HepG2 (cell line): ENCODE data around the gene KLF15. TPM values are rescaled to one million over a fixed set of nuclear protein-coding genes. Genes with fewer than 3 reads are reported as not detected.
A peak's percentile ranks its signal among the peaks of the same experiment; 100 is the strongest.

Experiments
- ATAD3A ChIP-seq: sonication (generic); formaldehyde crosslinking; IDR thresholded peaks from 2 replicates; pipeline ENCODE4 v1.4.0; 2020; ENCODE audit warnings: missing genetic modification reagents
- CREM ChIP-seq, 2 experiments: sonication (generic) in 1 of 2; formaldehyde crosslinking in 1 of 2; IDR thresholded peaks; 2 replicates each; pipeline versions ENCODE4 v1.4.0 to v1.6.1; 2016 to 2020; ENCODE audit warnings: antibody characterized with exemption in 1 of 2, mild to moderate bottlenecking in 1 of 2, missing genetic modification reagents in 1 of 2
- FOSL2 ChIP-seq: sonication (generic); formaldehyde crosslinking; IDR thresholded peaks from 2 replicates; pipeline ENCODE4 v1.4.0; 2020; ENCODE audit warnings: missing genetic modification reagents
- HDAC2 ChIP-seq: sonication (generic); formaldehyde crosslinking; IDR thresholded peaks from 2 replicates; pipeline ENCODE4 v1.4.0; 2020; ENCODE audit warnings: missing genetic modification reagents
- HIVEP1 ChIP-seq: sonication (generic); formaldehyde crosslinking; IDR thresholded peaks from 2 replicates; pipeline ENCODE4 v1.4.0; 2020; ENCODE audit warnings: mild to moderate bottlenecking, missing genetic modification reagents
- HOXA3 ChIP-seq: sonication (generic); formaldehyde crosslinking; IDR thresholded peaks from 2 replicates; pipeline ENCODE4 v1.5.0; 2020; ENCODE audit warnings: missing genetic modification reagents
- KLF15 ChIP-seq: sonication (generic); formaldehyde crosslinking; IDR thresholded peaks from 2 replicates; pipeline ENCODE4 v1.8.1; 2023; ENCODE audit warnings: borderline replicate concordance, mild to moderate bottlenecking, inconsistent platforms, missing genetic modification reagents, mixed read lengths
- MEIS2 ChIP-seq: sonication (generic); formaldehyde crosslinking; IDR thresholded peaks from 2 replicates; pipeline ENCODE4 v1.9.0; 2021; ENCODE audit warnings: mild to moderate bottlenecking, missing genetic modification reagents
- NR2F6 ChIP-seq, 2 experiments: IDR thresholded peaks; 2 replicates each; pipeline ENCODE4 v1.6.1; 2016; ENCODE audit warnings: antibody characterized with exemption in 1 of 2, mild to moderate bottlenecking in 1 of 2
- RXRB ChIP-seq: IDR thresholded peaks from 2 replicates; pipeline ENCODE4 v1.6.1; 2016; ENCODE audit warnings: borderline replicate concordance, missing genetic modification reagents, missing compliant biosample characterization
- SAP130 ChIP-seq: IDR thresholded peaks from 2 replicates; pipeline ENCODE4 v1.6.1; 2016; ENCODE audit warnings: low read depth
- SOX6 ChIP-seq, 2 experiments: fragments of 450-650 bp in 1 of 2; sonication (generic) in 1 of 2; formaldehyde crosslinking in 1 of 2; IDR thresholded peaks; 2 replicates each; pipeline versions ENCODE4 v1.4.0 to v1.6.1; 2017 to 2020; ENCODE audit warnings: antibody characterized with exemption in 1 of 2, mild to moderate bottlenecking in 1 of 2, missing genetic modification reagents in 1 of 2
- TFAP4 ChIP-seq: sonication (generic); IDR thresholded peaks from 2 replicates; pipeline ENCODE4 v1.6.1; 2016; ENCODE audit warnings: low read depth, borderline replicate concordance
- ZMAT3 ChIP-seq: sonication (generic); formaldehyde crosslinking; conservative IDR thresholded peaks from 2 replicates; pipeline ENCODE4 v1.7.0; 2021; ENCODE audit warnings: missing genetic modification reagents
- ZNF441 ChIP-seq: sonication (generic); formaldehyde crosslinking; IDR thresholded peaks from 2 replicates; pipeline ENCODE4 v1.7.0; 2021; ENCODE audit warnings: missing genetic modification reagents, borderline replicate concordance
- ZNF484 ChIP-seq: sonication (generic); formaldehyde crosslinking; IDR thresholded peaks from 2 replicates; pipeline ENCODE4 v1.5.1; 2020; ENCODE audit warnings: mild to moderate bottlenecking, low read depth, missing genetic modification reagents, borderline replicate concordance
- ZSCAN20 ChIP-seq: sonication (generic); formaldehyde crosslinking; IDR thresholded peaks from 2 replicates; pipeline ENCODE4 v1.4.0; 2020; ENCODE audit warnings: missing genetic modification reagents, mild to moderate bottlenecking, borderline replicate concordance
- polyA plus RNA-seq, 8 experiments: library from polyadenylated mRNA; depleted of rRNA in 3 of 8; stranded (reverse) in 7 of 8; unstranded in 1 of 8; fragments of >200 nt; fragmentation: Illumina TruSeq in 4 of 8; extraction: Trizol in 4 of 8; gene quantifications; 2 replicates each; pipeline versions ENCODE4 v1.2.1 to v1.2.3, GENCODE V29; 2011 to 2016; ENCODE audit warnings: low read depth in 4 of 8, missing spikeins in 1 of 8, mixed read lengths in 1 of 8; ENCODE audit not compliant: insufficient read depth in 1 of 8
- total RNA-seq, 5 experiments: library from RNA; depleted of rRNA; stranded (reverse); fragments of >200 nt; fragmentation: Illumina TruSeq; extraction: Trizol; gene quantifications; 2 replicates each; pipeline ENCODE4 v1.2.3, GENCODE V29; 2016; ENCODE audit warnings: low read depth in 1 of 5

KLF15 gene
- total and polyA plus RNA-seq, 2 of the 13 experiments (the other 11 are each of a cell fraction or from before 2014, with no cell fraction given) = 7.1 to 7.8 TPM

- no peak for TF ChIP-seq ZSCAN20 (CRISPR knock-in tag)
- peak; percentile 34 for TF ChIP-seq TFAP4
- no peak for TF ChIP-seq ATAD3A (CRISPR knock-in tag)
- peak; percentile 71 for TF ChIP-seq RXRB (CRISPR knock-in tag)
- no peak for TF ChIP-seq MEIS2 (CRISPR knock-in tag)
- TF ChIP-seq ZMAT3 (CRISPR knock-in tag) = peak; percentile 53; the same call in 1 of the 2 replicates
- TF ChIP-seq KLF15 (CRISPR knock-in tag) = no peak
- peak; percentile 84 for TF ChIP-seq FOSL2 (CRISPR knock-in tag)
- 0 out of 2 replicates have a peak, but pooled peaks have one; percentile 15 for TF ChIP-seq CREM (IDR thresholded peaks at IDR 0.05)
- no peak for TF ChIP-seq CREM (CRISPR knock-in tag; IDR thresholded peaks at IDR 0.05)
- no peak for TF ChIP-seq ZNF484
- 0 out of 2 replicates have a peak, but pooled peaks have one; percentile 22 for TF ChIP-seq HIVEP1 (CRISPR knock-in tag)
- peak; percentile 16; the same call in 1 of the 2 replicates for TF ChIP-seq HDAC2
- no peak for TF ChIP-seq SOX6 (IDR thresholded peaks at IDR 0.05)
- TF ChIP-seq SOX6 (CRISPR knock-in tag; IDR thresholded peaks at IDR 0.05) = peak; percentile 35
- peak; percentile 68 for TF ChIP-seq SAP130
- peak; percentile 52; the same call in 1 of the 2 replicates for TF ChIP-seq ZNF441 (CRISPR knock-in tag)
- peak; percentile 82 for TF ChIP-seq NR2F6 (IDR thresholded peaks at IDR 0.05)
- peak; percentile 84; the same call in 1 of the 2 replicates for TF ChIP-seq NR2F6 (CRISPR knock-in tag; IDR thresholded peaks at IDR 0.05)
- peak; percentile 35 for TF ChIP-seq HOXA3 (CRISPR knock-in tag)
Measured at GRCh38 chr3:126352476-126353454, 4.4 kb downstream of the KLF15 start (continued).
